PC-3 (cell line): ENCODE measurements around the gene TTLL12. TPM values are rescaled to one million over a fixed set of nuclear protein-coding genes. Genes with fewer than 3 reads are reported as not detected.

Source experiments
- ATAC-seq: fragments of 200-7000 bp; cut with Tn5 transposase; 2 replicates; pipeline ENCODE4 v1.9.1; 2020; ENCODE audit warnings: mild to moderate bottlenecking, moderate library complexity
- BruUV-seq: library from RNA; stranded (reverse); fragments of 400-500 nt; replicated peaks from 2 replicates; lab custom pipeline; 2021; lab: Mats Ljungman, UMichigan
- CTCF ChIA-PET: fragments of 300-600 bp; sonication (Branson Sonifier 250); formaldehyde crosslinking; loops from one replicate; lab custom pipeline; 2022; ENCODE audit warnings: antibody characterized with exemption; lab: Charles Lee
- POLR2A ChIA-PET: fragments of 300-600 bp; sonication (Branson Sonifier 250); formaldehyde crosslinking; loops from one replicate; lab custom pipeline; 2022; ENCODE audit warnings: antibody characterized with exemption; ENCODE audit not compliant: unreplicated experiment; lab: Charles Lee
- DNase-seq: peaks from one replicate; pipeline ENCODE4 v3.0.0-alpha.2; 2015
- H2AFZ ChIP-seq: fragments of 300-600 bp; sonication (generic); 2 replicates; pipeline ENCODE4 v1.6.0; 2016; ENCODE audit warnings: antibody characterized with exemption, low read length
- H3F3A ChIP-seq: fragments of 300-600 bp; sonication (generic); one replicate; pipeline ENCODE4 v1.6.0; 2017; ENCODE audit warnings: antibody characterized with exemption, low read length, control low read depth, mild to moderate bottlenecking; ENCODE audit not compliant: unreplicated experiment
- H3K27ac ChIP-seq: fragments of 300-600 bp; sonication (generic); 2 replicates; pipeline ENCODE4 v1.5.1; 2016; ENCODE audit warnings: mild to moderate bottlenecking, low read length
- H3K27me3 ChIP-seq: fragments of 300-600 bp; sonication (generic); 2 replicates; pipeline ENCODE4 v1.6.1; 2016; ENCODE audit warnings: low read length, mixed read lengths
- H3K36me3 ChIP-seq: fragments of 300-600 bp; sonication (generic); 2 replicates; pipeline ENCODE4 v1.6.1; 2016; ENCODE audit warnings: low read depth, mixed run types, low read length, mixed read lengths
- H3K4me1 ChIP-seq: fragments of 300-600 bp; sonication (generic); 2 replicates; pipeline ENCODE4 v1.5.1; 2016; ENCODE audit warnings: low read length; ENCODE audit not compliant: insufficient read depth
- H3K4me2 ChIP-seq: fragments of 300-600 bp; sonication (generic); 2 replicates; pipeline ENCODE4 v1.6.0; 2016; ENCODE audit warnings: low read length
- H3K4me3 ChIP-seq: fragments of 300-600 bp; sonication (generic); 2 replicates; pipeline ENCODE4 v1.5.1; 2016; ENCODE audit warnings: mild to moderate bottlenecking, low read length, mixed read lengths
- H3K79me2 ChIP-seq: fragments of 300-600 bp; sonication (generic); 2 replicates; pipeline ENCODE4 v1.6.1; 2017; ENCODE audit warnings: low read length, mixed read lengths
- H3K9ac ChIP-seq: fragments of 300-600 bp; sonication (generic); 2 replicates; pipeline ENCODE4 v1.6.0; 2016; ENCODE audit warnings: mild to moderate bottlenecking, low read length
- H3K9me2 ChIP-seq: fragments of 300-600 bp; sonication (generic); replicated peaks from 2 replicates; pipeline ENCODE4 v1.6.1; 2016; ENCODE audit warnings: mixed run types, low read length, mixed read lengths
- H3K9me3 ChIP-seq: fragments of 300-600 bp; sonication (generic); 2 replicates; pipeline ENCODE4 v1.6.1; 2016; ENCODE audit warnings: low read length, mixed read lengths
- H4K20me1 ChIP-seq: fragments of 300-600 bp; sonication (generic); 2 replicates; pipeline ENCODE4 v1.6.1; 2016; ENCODE audit warnings: low read length, mixed read lengths
- CTCF ChIP-seq: fragments of 300-600 bp; sonication (generic); conservative IDR thresholded peaks from 2 replicates; pipeline ENCODE4 v1.5.1; 2017; ENCODE audit warnings: antibody characterized with exemption, low read depth, mild to moderate bottlenecking, low read length
- EZH2 ChIP-seq: fragments of 300-600 bp; sonication (generic); IDR thresholded peaks from one replicate; pipeline ENCODE4 v1.6.1; 2017; ENCODE audit warnings: antibody characterized with exemption, mild to moderate bottlenecking, low read length; ENCODE audit not compliant: unreplicated experiment
- EZH2phosphoT487 ChIP-seq: fragments of 300-600 bp; sonication (generic); IDR thresholded peaks from 2 replicates; pipeline ENCODE4 v1.6.1; 2018; ENCODE audit warnings: mild to moderate bottlenecking, antibody characterized with exemption, low read length, borderline replicate concordance
- intact Hi-C: fragments of 100-400 bp; cut with micrococcal nuclease; formaldehyde crosslinking; loops from 2 replicates; pipeline ENCODE4 v1.9.0; 2023
- total RNA-seq: library from RNA; depleted of rRNA; stranded (reverse); fragments of >200 nt; gene quantifications from 2 replicates; pipeline ENCODE4 v1.2.3, GENCODE V29; 2014

The TTLL12 gene
- total RNA-seq, 1 experiment from 2014 or later, result 48.9 TPM

- H3K27me3 ChIP-seq, result no peaks in the 10 kb centered on the region
- no peaks in the 10 kb centered on the region for H4K20me1 ChIP-seq
- no peak overlapping the region for H3K9ac ChIP-seq
- H3K9me2 ChIP-seq, result no peaks in the 10 kb centered on the region
- POLR2A ChIA-PET, result no interaction called here
- no peak overlapping the region for H3K4me2 ChIP-seq
- no TSS peak for BruUV-seq
- H3F3A ChIP-seq, result no peaks in the 10 kb centered on the region
- TF ChIP-seq EZH2 (no peak), CTCF (no peak), EZH2phosphoT487 (no peak)
- ATAC-seq, result no peak
- CTCF ChIA-PET, result no interaction called here
- no peak overlapping the region for H2AFZ ChIP-seq
- no peaks in the 10 kb centered on the region for H3K4me1 ChIP-seq
- H3K36me3 ChIP-seq, result no peaks in the 10 kb centered on the region
- no peak overlapping the region for H3K27ac ChIP-seq
- H3K9me3 ChIP-seq, result no peaks in the 10 kb centered on the region
- no peaks in the 10 kb centered on the region for H3K79me2 ChIP-seq
- no peak overlapping the region for H3K4me3 ChIP-seq
- no peak for DNase-seq
- intact Hi-C loops, result no loop called here
Measured at GRCh38 chr22:43213051-43213450, 26.1 kb upstream of the TTLL12 start.

GRCh38 chr22:43212434-43212952 is 25.6 kb upstream of the TTLL12 start:
- Histone ChIP-seq H3K79me2 (no peaks in the 10 kb centered on the region), H3F3A (no peaks in the 10 kb centered on the region), H3K9me2 (no peaks in the 10 kb centered on the region), H3K4me1 (no peaks in the 10 kb centered on the region), H3K27me3 (no peaks in the 10 kb centered on the region), H3K4me3 (no peak overlapping the region), H3K9ac (no peak overlapping the region), H3K36me3 (no peaks in the 10 kb centered on the region), H3K27ac (no peak overlapping the region), H3K4me2 (no peak overlapping the region), H3K9me3 (no peaks in the 10 kb centered on the region), H4K20me1 (no peaks in the 10 kb centered on the region), H2AFZ (no peak overlapping the region)
- ChIA-PET CTCF (no interaction called here), POLR2A (no interaction called here)
- TF ChIP-seq EZH2 (no peak), CTCF (no peak), EZH2phosphoT487 (no peak)
- BruUV-seq, result no TSS peak
- intact Hi-C loops, result no loop called here
- DNase-seq (no peak), ATAC-seq (no peak)

GRCh38 chr22:43211941-43212433 is 25.1 kb upstream of the TTLL12 start:
- Histone ChIP-seq H3K9ac (no peak overlapping the region), H4K20me1 (no peaks in the 10 kb centered on the region), H3K4me1 (no peaks in the 10 kb centered on the region), H3K27me3 (no peaks in the 10 kb centered on the region), H3F3A (no peaks in the 10 kb centered on the region), H3K9me3 (no peaks in the 10 kb centered on the region), H3K36me3 (no peaks in the 10 kb centered on the region), H2AFZ (no peak overlapping the region), H3K4me3 (no peak overlapping the region), H3K4me2 (no peak overlapping the region), H3K27ac (no peak overlapping the region), H3K79me2 (no peaks in the 10 kb centered on the region), H3K9me2 (no peaks in the 10 kb centered on the region)
- BruUV-seq, result no TSS peak
- ATAC-seq, result no peak
- CTCF ChIA-PET, result no interaction called here
- TF ChIP-seq EZH2phosphoT487 (no peak), CTCF (no peak), EZH2 (no peak)
- no peak for DNase-seq
- intact Hi-C loops, result no loop called here
- POLR2A ChIA-PET, result no interaction called here
